Mucosa of stomach (tissue), 1 donor: ENCODE measurements around the gene LNX1.

Experiments used
- H3K27me3 ChIP-seq: one replicate; pipeline ENCODE4 v1.7.0; 2013; ENCODE audit warnings: mild to moderate bottlenecking, low read length; ENCODE audit not compliant: control insufficient read depth, insufficient read depth
- H3K36me3 ChIP-seq: one replicate; pipeline ENCODE4 v1.7.0; 2013; ENCODE audit warnings: low read length; ENCODE audit not compliant: control insufficient read depth, insufficient read depth
- H3K4me1 ChIP-seq: one replicate; pipeline ENCODE4 v1.7.0; 2013; ENCODE audit warnings: mild to moderate bottlenecking, low read length; ENCODE audit not compliant: control insufficient read depth, insufficient read depth
- H3K4me3 ChIP-seq: one replicate; pipeline ENCODE4 v1.7.0; 2013; ENCODE audit warnings: low read length
- H3K9ac ChIP-seq: one replicate; pipeline ENCODE4 v1.7.0; 2013; ENCODE audit warnings: mild to moderate bottlenecking, low read length, moderate library complexity
- H3K9me3 ChIP-seq: one replicate; pipeline ENCODE4 v1.7.0; 2013; ENCODE audit warnings: mild to moderate bottlenecking, low read length, moderate library complexity; ENCODE audit not compliant: control insufficient read depth
- donor health status: Pancreatic carcinoma.

Gene LNX1

GRCh38 chr4:53582194-53582593, 9.1 kb downstream of the LNX1 start:
- Histone ChIP-seq H3K9me3 (no peaks in the 10 kb centered on the region), H3K9ac (no peak overlapping the region), H3K36me3 (no peaks in the 10 kb centered on the region), H3K4me1 (peaks cover 8% of the 10 kb centered on the region), H3K27me3 (no peaks in the 10 kb centered on the region), H3K4me3 (no peak overlapping the region)

- Histone ChIP-seq H3K4me1 (peaks cover 26% of the 10 kb centered on the region), H3K36me3 (no peaks in the 10 kb centered on the region), H3K9ac (no peak overlapping the region), H3K9me3 (no peaks in the 10 kb centered on the region), H3K4me3 (no peak overlapping the region), H3K27me3 (no peaks in the 10 kb centered on the region)
Measured at GRCh38 chr4:53580274-53580673, 11.0 kb downstream of the LNX1 start.

- Histone ChIP-seq H3K9ac (no peak overlapping the region), H3K36me3 (no peaks in the 10 kb centered on the region), H3K4me3 (no peak overlapping the region), H3K9me3 (no peaks in the 10 kb centered on the region), H3K4me1 (peaks cover 27% of the 10 kb centered on the region), H3K27me3 (no peaks in the 10 kb centered on the region)
Measured at GRCh38 chr4:53579826-53580225, 11.5 kb downstream of the LNX1 start.

- H3K27me3 ChIP-seq: no peaks in the 10 kb centered on the region
- H3K36me3 ChIP-seq: no peaks in the 10 kb centered on the region
- H3K9me3 ChIP-seq: no peaks in the 10 kb centered on the region
- H3K4me3 ChIP-seq: no peak overlapping the region
- no peak overlapping the region for H3K9ac ChIP-seq
- peaks cover 27% of the 10 kb centered on the region for H3K4me1 ChIP-seq
Measured at GRCh38 chr4:53576676-53577372, 14.5 kb downstream of the LNX1 start.

- no peaks in the 10 kb centered on the region for H3K9me3 ChIP-seq
- peaks cover 27% of the 10 kb centered on the region for H3K4me1 ChIP-seq
- no peaks in the 10 kb centered on the region for H3K27me3 ChIP-seq
- H3K4me3 ChIP-seq: no peak overlapping the region
- no peaks in the 10 kb centered on the region for H3K36me3 ChIP-seq
- H3K9ac ChIP-seq: no peak overlapping the region
Measured at GRCh38 chr4:53576071-53576617, 15.1 kb downstream of the LNX1 start.

- H3K4me3 ChIP-seq: no peak overlapping the region
- H3K36me3 ChIP-seq: no peaks in the 10 kb centered on the region
- no peaks in the 10 kb centered on the region for H3K27me3 ChIP-seq
- no peak overlapping the region for H3K9ac ChIP-seq
- no peaks in the 10 kb centered on the region for H3K9me3 ChIP-seq
- peaks cover 27% of the 10 kb centered on the region for H3K4me1 ChIP-seq
Measured at GRCh38 chr4:53575552-53575951, 15.7 kb downstream of the LNX1 start.

GRCh38 chr4:53574528-53574927, 16.8 kb downstream of the LNX1 start:
- H3K36me3 ChIP-seq: no peaks in the 10 kb centered on the region
- H3K9ac ChIP-seq: no peak overlapping the region
- H3K27me3 ChIP-seq: no peaks in the 10 kb centered on the region
- H3K4me1 ChIP-seq: peaks cover 27% of the 10 kb centered on the region
- no peaks in the 10 kb centered on the region for H3K9me3 ChIP-seq
- no peak overlapping the region for H3K4me3 ChIP-seq

GRCh38 chr4:53573696-53574095, 17.6 kb downstream of the LNX1 start:
- Histone ChIP-seq H3K4me1 (peaks cover 27% of the 10 kb centered on the region), H3K27me3 (no peaks in the 10 kb centered on the region), H3K9me3 (no peaks in the 10 kb centered on the region), H3K4me3 (no peak overlapping the region), H3K36me3 (no peaks in the 10 kb centered on the region), H3K9ac (no peak overlapping the region)

GRCh38 chr4:53572600-53572994, 18.7 kb downstream of the LNX1 start:
- Histone ChIP-seq H3K9ac (no peak overlapping the region), H3K9me3 (no peaks in the 10 kb centered on the region), H3K4me3 (no peak overlapping the region), H3K4me1 (peaks cover 23% of the 10 kb centered on the region), H3K27me3 (no peaks in the 10 kb centered on the region), H3K36me3 (no peaks in the 10 kb centered on the region)

GRCh38 chr4:53571936-53572599, 19.2 kb downstream of the LNX1 start:
- H3K9me3 ChIP-seq: no peaks in the 10 kb centered on the region
- no peaks in the 10 kb centered on the region for H3K36me3 ChIP-seq
- no peaks in the 10 kb centered on the region for H3K27me3 ChIP-seq
- H3K4me3 ChIP-seq: no peak overlapping the region
- peaks cover 18% of the 10 kb centered on the region for H3K4me1 ChIP-seq
- H3K9ac ChIP-seq: no peak overlapping the region

GRCh38 chr4:53563824-53564223, 27.5 kb downstream of the LNX1 start:
- H3K4me3 ChIP-seq: no peak overlapping the region
- H3K27me3 ChIP-seq: no peaks in the 10 kb centered on the region
- H3K36me3 ChIP-seq: no peaks in the 10 kb centered on the region
- no peak overlapping the region for H3K9ac ChIP-seq
- H3K9me3 ChIP-seq: no peaks in the 10 kb centered on the region
- H3K4me1 ChIP-seq: no peaks in the 10 kb centered on the region

- Histone ChIP-seq H3K27me3 (no peaks in the 10 kb centered on the region), H3K9me3 (no peaks in the 10 kb centered on the region), H3K4me1 (no peaks in the 10 kb centered on the region), H3K9ac (no peak overlapping the region), H3K36me3 (no peaks in the 10 kb centered on the region), H3K4me3 (no peak overlapping the region)
Measured at GRCh38 chr4:53562409-53562808, 28.9 kb downstream of the LNX1 start.
